HG02642 (cell line): ENCODE measurements around the gene ZNF362.
"Not testable (repeated sequence)": the region's sequence is repeated elsewhere in the genome, so short reads cannot be mapped to it uniquely, and the experiment has no call there.

Experiments
- ATAC-seq: cut with Tn5 transposase; IDR thresholded peaks from one replicate; pipeline ENCODE4 v1.9.1; 2021; ENCODE audit warnings: mild to moderate bottlenecking; ENCODE audit not compliant: unreplicated experiment, poor library complexity

The ZNF362 gene

DNA sequence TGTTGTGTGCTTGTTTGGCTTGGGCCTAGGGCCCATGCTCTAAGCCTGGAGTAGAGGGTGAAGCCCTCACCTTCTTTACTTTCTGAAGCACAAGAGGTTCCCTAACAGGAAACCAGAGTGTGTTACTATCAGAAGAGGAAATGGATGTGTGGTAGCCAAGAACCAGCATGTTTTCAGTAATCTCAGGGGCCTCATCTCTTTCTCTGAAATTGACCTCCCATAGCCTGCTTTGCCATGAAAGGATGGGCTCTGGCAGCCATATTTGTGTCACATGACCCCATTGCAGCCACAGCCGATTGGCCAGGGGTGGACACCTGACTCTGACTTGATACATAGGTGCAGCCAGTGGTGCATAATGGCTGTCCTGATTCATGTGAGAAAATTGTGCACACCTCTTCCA, 46.0 kb downstream of the ZNF362 start:
- no peak for ATAC-seq

DNA sequence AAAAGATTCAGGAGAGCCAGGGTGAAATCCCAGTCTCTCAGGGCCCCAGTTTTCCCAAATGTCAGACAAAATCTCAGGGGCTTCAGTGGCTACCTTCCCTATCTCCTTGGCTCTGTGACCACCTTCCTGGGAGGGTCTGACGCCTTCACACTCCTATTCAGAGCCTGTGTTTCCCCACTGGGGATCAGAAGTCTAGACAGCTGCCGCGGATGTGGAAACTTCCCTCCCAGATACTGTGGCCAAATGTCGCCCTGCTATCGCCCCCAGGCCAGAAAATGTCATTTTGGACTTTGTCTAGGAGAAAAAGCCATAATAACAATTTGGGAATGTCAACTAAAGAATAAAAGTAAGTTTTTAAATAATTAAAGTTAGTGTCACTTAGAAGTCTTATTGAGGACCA, 48.7 kb downstream of the ZNF362 start:
- ATAC-seq, result no peak

DNA sequence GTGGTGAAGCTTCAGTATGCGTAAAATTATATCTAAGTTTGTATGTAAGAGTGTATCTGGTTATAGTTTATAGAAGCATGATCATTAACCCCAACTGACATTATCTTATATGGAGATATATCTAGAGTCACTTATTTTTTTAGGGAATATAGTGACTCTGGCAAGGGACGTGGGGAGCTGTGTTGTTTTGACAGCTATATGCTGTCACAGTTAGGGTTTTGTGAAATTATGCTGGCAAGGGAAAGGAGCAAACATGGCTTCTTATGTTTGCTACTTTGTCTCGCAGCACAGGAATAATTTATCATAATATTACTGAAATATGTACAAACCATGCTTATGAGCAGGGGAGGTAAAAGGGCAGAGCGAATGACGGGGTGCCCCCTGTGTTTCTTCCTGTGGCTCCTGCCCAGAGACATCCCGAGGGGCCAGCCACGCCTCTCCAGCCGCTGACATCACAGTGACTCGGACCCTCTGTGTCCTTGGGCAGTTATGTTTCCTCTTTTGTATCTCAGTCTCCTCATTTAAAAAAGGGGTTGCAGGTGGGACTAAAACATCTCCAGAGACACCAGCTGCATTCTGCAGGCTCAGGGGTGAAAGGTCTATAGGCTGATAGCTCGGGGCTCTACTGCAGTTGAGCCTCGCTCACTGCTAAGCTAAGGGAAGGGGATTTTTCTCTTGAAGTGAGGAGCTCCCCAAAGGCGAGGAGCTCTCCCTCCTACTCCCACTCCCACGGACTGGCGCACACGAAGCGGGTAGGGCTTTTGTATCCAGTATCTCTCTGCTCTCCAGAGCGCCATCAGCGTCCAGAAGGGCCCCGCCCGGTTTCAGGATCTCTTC, 49.7 kb downstream of the ZNF362 start:
- no peak for ATAC-seq

DNA sequence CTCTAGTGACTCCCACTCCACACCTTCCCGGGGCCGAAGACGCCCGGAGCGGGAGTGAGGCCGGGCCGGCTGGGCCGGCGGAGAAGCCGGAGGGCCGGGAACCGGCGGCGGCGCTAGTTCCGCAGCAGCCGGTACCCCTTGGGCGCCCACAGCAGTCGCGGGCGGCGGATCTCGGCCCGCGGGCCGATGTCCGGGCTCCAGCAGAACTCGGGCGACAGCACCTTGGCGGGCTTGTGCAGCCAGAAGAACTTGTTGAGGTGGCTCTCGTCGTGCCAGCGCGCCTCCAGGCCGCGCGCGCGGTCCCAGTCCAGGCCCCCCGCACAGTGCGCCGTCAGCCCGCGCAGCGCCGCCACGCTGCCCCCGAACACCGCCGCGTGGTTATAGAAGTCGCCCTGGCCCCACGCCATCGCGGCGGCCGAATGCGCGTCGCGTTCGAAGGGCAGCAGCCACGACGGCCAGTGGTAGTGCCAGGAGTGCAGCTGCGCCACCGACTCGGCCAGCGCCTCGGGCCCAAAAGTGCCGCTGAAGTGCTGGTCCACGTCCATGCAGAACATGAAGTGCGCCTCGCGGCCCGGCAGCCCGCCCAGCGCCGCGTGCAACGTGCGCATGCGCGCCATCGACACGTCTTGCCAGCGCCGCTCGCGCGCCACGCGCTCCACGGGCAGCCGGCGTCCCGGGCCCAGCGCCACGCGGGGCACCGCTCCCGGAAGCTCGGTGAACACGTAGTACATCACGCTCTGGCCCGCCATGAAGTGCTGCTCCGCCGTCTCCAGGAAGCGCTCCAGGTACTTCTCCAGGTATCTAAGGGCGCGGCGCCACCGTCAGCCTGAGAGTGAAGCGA, 50.6 kb downstream of the ZNF362 start:
- ATAC-seq, result no peak

DNA sequence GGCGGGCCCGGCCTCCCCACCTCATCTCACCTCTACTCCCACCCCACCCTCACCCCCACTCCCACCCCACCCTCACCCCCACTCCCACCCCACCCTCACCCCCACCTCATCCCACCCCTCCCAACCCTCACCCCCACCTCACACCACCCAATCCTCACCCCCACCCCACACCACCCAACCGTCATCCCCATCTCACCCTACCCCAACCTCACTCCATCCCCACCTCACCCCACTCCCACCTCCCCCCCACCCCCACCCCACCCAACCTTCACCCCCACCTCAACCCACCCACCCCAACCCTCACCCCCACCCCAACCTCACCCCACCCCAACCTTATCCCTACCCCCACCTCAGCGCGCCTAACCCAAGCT, 51.2 kb downstream of the ZNF362 start:
- no peak for ATAC-seq

DNA sequence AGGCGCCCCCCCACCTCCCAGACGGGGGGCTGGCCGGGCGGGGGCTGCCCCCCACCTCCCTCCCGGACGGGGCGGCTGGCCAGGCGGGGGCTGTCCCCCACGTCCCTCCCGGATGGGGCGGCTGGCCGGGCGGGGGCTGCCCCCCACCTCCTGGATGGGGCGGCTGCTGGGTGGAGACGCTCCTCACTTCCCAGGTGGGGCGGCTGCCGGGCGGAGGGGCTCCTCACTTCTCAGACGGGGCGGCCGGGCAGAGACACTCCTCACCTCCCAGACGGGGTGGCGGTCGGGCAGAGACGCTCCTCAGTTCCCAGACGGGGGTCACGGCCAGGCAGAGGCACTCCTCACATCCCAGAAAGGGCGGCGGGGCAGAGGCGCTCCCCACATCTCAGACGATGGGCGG, 53.1 kb downstream of the ZNF362 start:
- ATAC-seq, result not testable (repeated sequence)

DNA sequence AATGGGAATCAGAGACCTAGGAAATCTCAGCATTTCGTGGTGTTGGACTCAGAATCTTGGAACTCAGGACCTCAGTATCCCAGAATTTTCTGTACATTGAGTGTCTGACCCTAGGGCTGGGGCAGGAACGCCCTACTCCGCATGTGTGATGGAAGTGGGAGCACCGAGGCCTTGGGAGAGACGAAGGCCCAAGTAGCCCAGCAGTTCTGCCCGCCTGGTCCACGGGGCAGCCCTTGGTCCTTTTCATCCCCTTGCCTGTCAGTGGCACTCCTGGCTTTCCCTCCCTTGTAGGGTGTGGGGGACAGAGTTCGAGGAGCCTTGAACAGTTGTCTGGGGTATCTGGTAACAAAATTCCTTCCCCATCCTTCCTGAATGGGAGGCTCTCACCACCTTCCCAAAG, 54.4 kb downstream of the ZNF362 start:
- ATAC-seq, result no peak

DNA sequence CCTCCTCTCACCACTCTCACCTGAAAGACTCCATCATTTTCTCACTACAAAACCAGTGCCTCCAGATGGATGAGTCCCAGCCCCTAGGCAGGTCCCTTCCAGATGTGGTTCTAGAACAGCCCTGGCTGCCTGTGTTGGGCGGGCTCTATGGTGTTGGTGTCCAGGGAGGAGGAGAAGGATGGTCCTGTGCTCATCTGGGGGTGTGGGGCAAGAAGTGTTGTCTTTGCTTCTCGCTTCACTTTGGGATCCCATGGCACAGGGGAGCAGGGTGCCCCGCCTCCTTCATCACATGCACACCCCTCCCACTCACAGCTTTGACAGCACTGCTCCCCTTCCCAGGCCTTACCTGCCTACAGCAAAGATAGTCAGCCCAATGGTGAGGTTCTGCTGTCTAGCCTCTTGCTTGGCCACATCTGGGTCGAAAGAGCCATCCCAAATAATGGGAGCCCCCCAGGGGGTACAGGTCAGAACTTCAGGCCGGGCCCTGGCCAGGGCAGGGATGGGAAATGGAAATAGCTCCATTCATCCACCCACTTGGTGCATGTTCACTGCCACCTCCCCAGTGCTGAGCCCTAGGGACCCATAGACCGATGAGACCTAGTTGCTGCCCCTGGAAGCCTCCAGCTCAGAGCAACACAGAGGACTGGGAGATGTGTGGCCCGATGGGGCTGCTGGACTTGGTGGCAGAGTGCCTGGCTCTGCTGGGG, 55.6 kb downstream of the ZNF362 start:
- ATAC-seq, result no peak

DNA sequence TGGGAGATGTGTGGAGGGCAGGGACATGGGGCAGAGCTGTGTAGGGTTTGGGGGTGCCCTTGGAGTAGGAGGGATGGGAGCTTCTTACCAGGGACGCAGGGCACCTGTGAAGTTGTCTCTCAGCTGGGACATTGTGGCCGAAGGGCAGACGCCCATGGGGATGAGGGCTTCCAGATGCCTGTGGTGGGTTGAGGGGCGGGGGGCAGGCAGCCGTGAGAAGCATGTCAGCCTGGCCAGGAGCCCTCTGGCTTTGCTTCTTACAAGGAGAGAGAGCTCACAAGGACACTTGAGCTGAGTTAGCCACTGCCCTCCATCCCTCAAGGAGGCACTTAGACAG, 56.1 kb downstream of the ZNF362 start:
- ATAC-seq, result no peak

DNA sequence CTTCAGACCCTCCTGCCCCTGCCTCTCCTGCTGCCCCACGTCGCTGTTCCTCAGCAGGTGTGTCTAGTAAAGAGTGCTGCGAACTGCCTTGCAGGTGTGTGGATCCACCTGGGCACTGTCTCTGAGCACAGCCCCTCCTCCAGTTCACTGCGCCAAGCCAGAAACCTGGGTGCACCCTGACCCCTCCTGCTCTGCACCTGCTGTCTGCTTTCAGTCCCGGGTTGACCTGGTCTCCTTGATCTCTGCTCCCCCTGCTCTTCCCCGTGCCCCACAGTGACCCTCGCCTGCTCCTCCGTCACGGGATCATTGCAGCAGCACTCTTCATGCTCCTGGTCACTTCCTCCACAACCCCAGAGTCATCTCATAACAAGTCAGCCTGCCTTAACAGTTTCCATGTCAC, 58.1 kb downstream of the ZNF362 start:
- no peak for ATAC-seq

DNA sequence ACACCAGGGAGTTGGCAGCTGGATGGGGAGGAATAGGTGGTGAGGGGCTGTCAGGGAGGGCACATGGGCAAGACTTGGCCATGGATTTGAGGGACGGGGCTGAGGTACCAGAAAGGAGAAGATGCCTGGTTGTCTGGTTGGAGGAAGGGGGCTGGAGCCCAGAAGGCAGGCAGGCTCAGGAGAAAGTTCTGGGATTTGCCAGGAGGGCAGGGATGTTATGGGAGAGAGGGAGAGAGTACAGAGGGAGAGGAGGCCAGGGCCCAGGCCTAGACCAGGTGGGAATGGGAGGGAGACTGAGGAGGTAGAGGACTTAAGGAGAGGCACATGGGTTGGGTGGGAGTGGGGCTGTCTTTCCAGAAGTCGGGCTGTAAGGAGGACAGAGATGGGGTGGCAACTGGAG, 60.3 kb downstream of the ZNF362 start:
- ATAC-seq, result no peak

DNA sequence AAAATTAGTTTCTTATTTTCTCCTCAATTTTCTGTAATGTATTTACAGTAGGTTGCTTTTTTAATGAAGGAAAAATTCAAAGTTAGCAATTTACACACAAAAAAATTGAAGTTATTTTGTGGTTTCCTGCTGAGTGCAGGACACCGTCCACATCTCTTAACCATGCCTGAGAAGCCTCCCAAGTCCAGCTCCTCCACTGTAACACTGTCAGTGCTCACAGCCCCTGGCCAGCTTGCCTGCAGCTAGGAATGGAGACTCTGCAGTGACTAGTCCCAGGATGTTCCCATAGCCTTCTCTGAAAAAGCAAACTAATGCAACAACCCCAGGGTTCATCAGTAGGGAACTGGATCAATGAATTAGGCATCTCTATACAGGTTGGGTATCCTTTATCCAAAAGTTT, 61.1 kb downstream of the ZNF362 start:
- ATAC-seq, result no peak

DNA sequence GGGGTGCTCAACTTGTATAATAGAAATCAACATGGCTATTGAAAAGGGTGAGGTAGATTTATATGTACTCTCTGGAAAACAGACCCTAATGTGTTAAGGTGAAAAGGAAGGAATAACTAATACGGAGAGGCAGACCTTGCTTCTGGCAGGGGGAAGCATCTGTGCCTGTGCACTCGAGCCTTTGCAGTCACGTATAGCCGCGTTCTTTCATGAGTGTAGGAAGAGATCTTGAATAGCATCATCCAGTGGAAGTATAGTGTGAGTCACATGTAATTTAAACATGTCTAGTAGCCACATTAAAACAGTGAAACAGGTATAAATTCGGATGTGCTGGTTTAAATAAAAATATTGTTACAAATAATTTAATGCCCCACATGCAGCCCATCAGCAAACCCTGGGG, 61.7 kb downstream of the ZNF362 start:
- ATAC-seq, result no peak

DNA sequence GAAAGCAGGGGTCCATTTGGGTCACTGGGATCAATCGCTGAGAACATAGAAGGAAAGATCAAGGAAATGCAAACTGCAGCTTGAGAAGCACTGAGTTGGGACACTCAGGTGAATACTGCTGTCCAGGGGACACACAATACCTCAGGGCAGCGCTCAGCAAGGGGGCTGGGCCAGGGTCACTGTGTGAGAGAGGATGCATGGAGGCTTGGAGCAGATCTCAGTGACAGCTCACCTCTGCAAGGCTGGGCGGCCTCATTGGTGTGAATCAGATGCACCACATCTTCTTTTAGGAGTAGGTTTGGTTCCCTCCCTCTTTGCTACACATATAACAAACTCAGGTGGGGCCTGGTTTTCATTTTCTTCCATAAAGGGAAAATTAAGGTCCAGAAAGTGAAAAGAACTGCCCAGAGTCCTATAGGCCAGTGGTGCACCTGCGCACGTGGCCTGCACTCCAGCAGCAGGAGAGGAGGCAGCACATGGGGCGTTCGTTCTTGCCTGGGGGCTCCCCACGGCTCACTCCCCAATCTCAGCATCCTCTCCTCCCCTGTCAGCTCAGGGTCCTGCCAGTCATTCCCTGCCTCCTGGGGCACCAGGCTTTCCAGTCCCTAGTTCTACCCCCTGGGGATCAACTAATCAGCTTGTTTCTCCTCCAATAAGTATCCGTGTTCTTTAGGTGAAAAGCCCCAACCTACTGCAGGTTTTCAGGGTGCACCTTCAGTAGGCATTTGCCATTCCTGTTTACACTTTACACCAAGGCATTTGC, 63.1 kb downstream of the ZNF362 start:
- no peak for ATAC-seq

DNA sequence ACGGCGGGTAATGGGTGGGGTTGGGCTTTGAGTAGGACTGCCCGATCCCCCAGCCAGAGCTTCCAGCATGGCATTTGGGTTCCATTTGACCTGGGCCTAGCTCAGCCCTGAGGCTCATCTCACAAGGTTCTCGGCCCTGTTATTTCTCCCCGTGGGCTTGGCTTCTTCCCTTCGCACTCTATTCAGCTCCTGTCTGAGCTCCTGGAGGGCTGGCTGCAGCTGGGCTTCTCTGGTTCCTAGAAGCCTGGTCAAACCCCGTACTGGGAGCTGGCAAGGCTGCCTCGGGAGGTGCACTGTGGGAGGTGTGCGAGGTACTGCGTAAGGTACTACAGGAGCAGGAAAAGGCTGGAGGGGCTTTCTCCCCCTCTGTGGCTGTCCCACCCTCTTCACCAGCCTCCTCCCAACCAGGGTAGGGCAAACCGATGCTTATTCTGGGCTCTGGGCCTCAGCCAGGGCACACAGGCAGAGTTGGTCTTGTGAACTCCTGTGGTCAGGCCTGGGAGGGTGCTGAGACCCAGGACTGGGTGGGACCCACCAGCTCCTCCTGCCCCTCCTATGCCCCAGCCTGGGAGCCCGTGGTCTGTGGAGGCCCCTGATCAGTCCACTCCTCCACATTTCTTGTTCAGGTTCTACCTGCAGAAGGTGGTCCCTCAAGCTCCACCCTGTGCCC, 63.8 kb downstream of the ZNF362 start:
- no peak for ATAC-seq

DNA sequence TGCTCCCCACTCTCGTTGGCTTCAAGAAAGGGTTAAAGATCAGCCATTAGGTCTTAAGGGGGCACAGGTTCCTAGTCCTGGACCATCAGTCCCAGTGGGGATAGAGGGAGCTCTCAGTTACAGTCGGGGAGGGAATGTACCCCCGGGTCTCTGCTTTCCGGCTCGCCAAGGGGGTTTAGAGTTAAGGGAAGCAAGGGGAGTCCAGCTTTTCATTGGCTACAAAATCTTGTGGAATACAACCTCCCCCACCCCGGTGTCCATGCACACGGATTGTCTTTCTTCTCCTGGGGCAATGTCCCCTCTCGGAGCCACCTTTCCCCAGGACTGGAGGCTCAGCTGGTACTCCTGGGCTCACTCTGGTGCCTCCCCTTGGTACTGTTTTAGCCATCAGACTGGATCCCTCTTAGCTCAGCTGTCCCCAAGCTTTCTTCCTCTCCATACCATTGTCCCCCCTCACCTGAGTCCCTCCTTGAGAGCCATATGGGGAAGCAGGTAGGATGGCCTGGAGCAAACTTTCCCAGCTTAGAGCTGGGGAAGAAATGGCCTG, 64.4 kb downstream of the ZNF362 start, which contains the start of gene A3GALT2:
Gene A3GALT2 (minus strand): TSS at position 480 of the 547 bp plus-strand sequence. CDS start 0 bp downstream, at position 480.
- ATAC-seq, result no peak

DNA sequence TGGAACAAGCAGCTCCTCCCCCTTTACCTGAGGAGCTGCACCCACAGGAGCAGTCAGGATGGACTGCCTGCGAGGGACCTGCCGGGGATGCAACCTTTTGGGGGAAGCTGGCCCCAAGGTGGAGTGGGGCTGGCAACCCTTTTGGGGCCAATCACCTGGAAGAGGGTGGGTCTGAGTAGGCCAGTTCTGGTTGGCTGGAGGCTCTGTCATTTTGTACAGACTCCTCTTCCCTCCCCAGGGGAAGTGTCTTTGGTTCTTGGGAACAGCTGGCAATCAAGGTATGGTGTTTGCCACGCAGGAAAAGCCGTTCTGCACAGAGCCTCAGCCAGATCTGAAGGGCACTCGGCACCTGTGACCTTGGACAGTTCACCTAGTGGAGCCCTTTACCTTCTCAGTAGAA, 64.9 kb downstream of the ZNF362 start:
- no peak for ATAC-seq

DNA sequence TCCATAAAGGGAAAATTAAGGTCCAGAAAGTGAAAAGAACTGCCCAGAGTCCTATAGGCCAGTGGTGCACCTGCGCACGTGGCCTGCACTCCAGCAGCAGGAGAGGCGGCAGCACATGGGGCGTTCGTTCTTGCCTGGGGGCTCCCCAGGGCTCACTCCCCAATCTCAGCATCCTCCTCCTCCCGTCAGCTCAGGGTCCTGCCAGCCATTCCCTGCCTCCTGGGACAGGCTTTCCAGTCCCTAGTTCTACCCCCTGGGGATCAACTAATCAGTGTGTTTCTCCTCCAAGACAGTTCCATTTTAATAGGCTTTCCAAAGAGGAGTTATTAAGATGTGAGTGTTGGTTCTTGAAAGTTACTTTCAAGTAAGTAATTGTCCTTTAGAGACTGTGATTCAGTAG, 65.8 kb downstream of the ZNF362 start:
- ATAC-seq, result no peak

DNA sequence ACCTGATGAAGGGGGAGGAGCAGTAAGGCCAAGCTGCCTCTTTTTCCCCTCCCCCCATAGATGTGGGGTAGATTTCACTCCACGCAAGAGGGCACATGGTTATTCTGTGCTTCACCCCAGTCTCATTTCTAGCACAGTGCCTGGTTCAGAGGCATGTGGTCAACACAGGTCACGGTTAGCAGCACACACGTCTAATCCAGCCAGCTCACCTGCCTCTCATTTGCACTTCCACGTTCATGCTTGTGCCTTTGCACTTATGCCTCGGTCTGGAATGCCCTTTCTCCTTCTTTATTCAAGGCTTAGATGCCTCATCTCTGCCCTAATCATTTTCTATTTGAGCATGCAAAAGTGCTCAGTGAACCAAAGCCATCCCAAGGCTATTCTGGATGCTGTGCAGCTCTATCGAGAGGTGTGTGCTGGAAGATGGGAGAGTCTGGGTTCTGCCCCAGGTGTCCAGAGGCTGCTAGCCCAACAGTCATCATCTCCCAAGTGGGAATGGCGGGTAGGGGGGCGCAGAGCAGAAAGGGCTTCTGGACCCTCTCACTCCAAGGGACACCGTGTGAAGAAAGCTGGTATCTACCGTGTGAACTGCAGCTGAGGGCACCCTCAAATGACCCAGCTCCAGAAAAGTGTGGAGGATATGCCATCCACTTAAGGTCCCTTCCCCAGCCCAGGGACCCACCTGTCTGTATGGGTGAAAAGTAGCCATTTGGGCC, 66.7 kb downstream of the ZNF362 start:
- ATAC-seq, result no peak
